ENCODE measurements around the gene SHC2. TPM values are rescaled to one million over a fixed set of nuclear protein-coding genes. Genes with fewer than 3 reads are reported as not detected.

SHC2 gene
- total and polyA plus RNA-seq, 4 donors = 11.2 to 23.1 (median 14.5) TPM

GRCh38 chr19:489418-490196, 28.8 kb upstream of the SHC2 start:
- DNase-seq = peak; percentile 54 to 60 (median 56)
- peak overlapping the region; percentile 92 for H3K4me3 ChIP-seq
- peak overlapping the region in 1 of 2 donors; percentile 32 for H3K9ac ChIP-seq (ENCODE audit: insufficient read depth in 1 of 2, low read length in 2 of 2)
- WGBS, 2 donors = 22 to 39% methylated on average over 57 to 61 of the region's 61 CpGs
- H3K27me3 ChIP-seq (ENCODE audit: control insufficient read depth in 3 of 3, insufficient read depth in 3 of 3, low read length in 2 of 3) = peaks cover 0 to 12% (median 0%) of the 10 kb centered on the region in 3 donors
- no peaks in the 10 kb centered on the region for H3K9me3 ChIP-seq (ENCODE audit: control insufficient read depth in 4 of 4, insufficient read depth in 3 of 4, low read length in 3 of 4)
- TF ChIP-seq CTCF (IDR thresholded peaks at IDR 0.05; ENCODE audit: control extremely low read depth, extremely low read depth) = no peak
- H3K36me3 ChIP-seq (ENCODE audit: control insufficient read depth in 4 of 4, insufficient read depth in 4 of 4, low read length in 4 of 4) = no peaks in the 10 kb centered on the region
- H3K4me1 ChIP-seq (ENCODE audit: control insufficient read depth in 5 of 5, insufficient read depth in 5 of 5, low read length in 5 of 5) = peaks cover 0 to 4% (median 0%) of the 10 kb centered on the region in 5 donors
- ATAC-seq (ENCODE audit: insufficient read depth, low FRiP score) = peak; percentile 11
- H3K27ac ChIP-seq (ENCODE audit: low read depth in 1 of 2, low read length in 1 of 2) = peak overlapping the region; percentile 92 to 97

- ATAC-seq (ENCODE audit: insufficient read depth, low FRiP score) = peak; percentile 96
- no peak for TF ChIP-seq CTCF (IDR thresholded peaks at IDR 0.05; ENCODE audit: control extremely low read depth, extremely low read depth)
- H3K36me3 ChIP-seq (ENCODE audit: control insufficient read depth in 4 of 4, insufficient read depth in 4 of 4, low read length in 4 of 4) = no peaks in the 10 kb centered on the region
- DNase-seq = peak; percentile 95 to 98 (median 96)
- no peaks in the 10 kb centered on the region for H3K9me3 ChIP-seq (ENCODE audit: control insufficient read depth in 4 of 4, insufficient read depth in 3 of 4, low read length in 3 of 4)
- peak overlapping the region; percentile 92 to 97 for H3K27ac ChIP-seq (ENCODE audit: low read depth in 1 of 2, low read length in 1 of 2)
- peak overlapping the region; percentile 92 for H3K4me3 ChIP-seq
- WGBS, 2 donors = 1% methylated on average over 99 to 114 of the region's 114 CpGs
- H3K27me3 ChIP-seq (ENCODE audit: control insufficient read depth in 3 of 3, insufficient read depth in 3 of 3, low read length in 2 of 3) = peaks cover 0 to 12% (median 0%) of the 10 kb centered on the region in 3 donors
- peaks cover 0 to 4% (median 0%) of the 10 kb centered on the region in 5 donors for H3K4me1 ChIP-seq (ENCODE audit: control insufficient read depth in 5 of 5, insufficient read depth in 5 of 5, low read length in 5 of 5)
- peak overlapping the region; percentile 23 to 63 for H3K9ac ChIP-seq (ENCODE audit: insufficient read depth in 1 of 2, low read length in 2 of 2)
Observed at GRCh38 chr19:488505-489417, 27.9 kb upstream of the SHC2 start.

- Histone ChIP-seq H3K27ac (ENCODE audit: low read depth in 1 of 2, low read length in 1 of 2) (no peak overlapping the region), H3K36me3 (ENCODE audit: control insufficient read depth in 4 of 4, insufficient read depth in 4 of 4, low read length in 4 of 4) (no peaks in the 10 kb centered on the region), H3K4me3 (no peak overlapping the region), H3K9me3 (ENCODE audit: control insufficient read depth in 4 of 4, insufficient read depth in 3 of 4, low read length in 3 of 4) (peaks cover 0 to 3% (median under 1%) of the 10 kb centered on the region in 4 donors), H3K4me1 (ENCODE audit: control insufficient read depth in 5 of 5, insufficient read depth in 5 of 5, low read length in 5 of 5) (peaks cover 0 to 4% (median 0%) of the 10 kb centered on the region in 5 donors), H3K27me3 (ENCODE audit: control insufficient read depth in 3 of 3, insufficient read depth in 3 of 3, low read length in 2 of 3) (peaks cover 0 to 12% (median 0%) of the 10 kb centered on the region in 3 donors), H3K9ac (ENCODE audit: insufficient read depth in 1 of 2, low read length in 2 of 2) (no peak overlapping the region)
- DNase-seq (no peak), ATAC-seq (ENCODE audit: insufficient read depth, low FRiP score) (no peak)
- no peak for TF ChIP-seq CTCF (IDR thresholded peaks at IDR 0.05; ENCODE audit: control extremely low read depth, extremely low read depth)
- WGBS, 2 donors = 27 to 39% methylated on average over 23 of the region's 23 CpGs
Observed at GRCh38 chr19:485583-486236, 24.9 kb upstream of the SHC2 start.

Measured in lung (tissue), 12 donors.